HCT116 (cell line): Measurements from ENCODE around the gene SCN8A.

Experiments
- ELF1 ChIP-seq: IDR thresholded peaks from 2 replicates; pipeline ENCODE4 v1.6.1; 2012; ENCODE audit warnings: low read depth, borderline replicate concordance
- POLR2A ChIP-seq: IDR thresholded peaks from 2 replicates; pipeline ENCODE4 v1.7.0; 2011; ENCODE audit warnings: borderline replicate concordance; ENCODE audit not compliant: insufficient read depth, insufficient read length; ENCODE audit errors: extremely low read depth
- POLR2AphosphoS5 ChIP-seq: IDR thresholded peaks from 2 replicates; pipeline ENCODE4 v1.6.1; 2011; ENCODE audit warnings: mild to moderate bottlenecking, low read depth, low read length, moderate library complexity
- SP1 ChIP-seq: IDR thresholded peaks from 2 replicates; pipeline ENCODE4 v1.6.1; 2012; ENCODE audit warnings: low read depth
- YY1 ChIP-seq: IDR thresholded peaks from 2 replicates; pipeline ENCODE4 v1.6.1; 2011; ENCODE audit warnings: low read length, low read depth, moderate library complexity, mild to moderate bottlenecking; ENCODE audit not compliant: insufficient replicate concordance; ENCODE audit errors: extremely low read depth
- TF ChIP-seq, protein P1 (sequence below), 3 experiments: fragments of 200-600 bp in 1 of 3; sonication (generic) in 1 of 3; IDR thresholded peaks in 2 of 3; conservative IDR thresholded peaks in 1 of 3; 2 replicates each; pipeline ENCODE4 v1.5.1; 2012 to 2017; ENCODE audit warnings: low read depth in 2 of 3, low read length in 2 of 3, antibody characterized with exemption in 1 of 3, borderline replicate concordance in 1 of 3, control low read depth in 1 of 3, mild to moderate bottlenecking in 1 of 3, mixed read lengths in 1 of 3, mixed run types in 1 of 3, moderate library complexity in 1 of 3; ENCODE audit not compliant: insufficient read depth in 1 of 3

DNA sequence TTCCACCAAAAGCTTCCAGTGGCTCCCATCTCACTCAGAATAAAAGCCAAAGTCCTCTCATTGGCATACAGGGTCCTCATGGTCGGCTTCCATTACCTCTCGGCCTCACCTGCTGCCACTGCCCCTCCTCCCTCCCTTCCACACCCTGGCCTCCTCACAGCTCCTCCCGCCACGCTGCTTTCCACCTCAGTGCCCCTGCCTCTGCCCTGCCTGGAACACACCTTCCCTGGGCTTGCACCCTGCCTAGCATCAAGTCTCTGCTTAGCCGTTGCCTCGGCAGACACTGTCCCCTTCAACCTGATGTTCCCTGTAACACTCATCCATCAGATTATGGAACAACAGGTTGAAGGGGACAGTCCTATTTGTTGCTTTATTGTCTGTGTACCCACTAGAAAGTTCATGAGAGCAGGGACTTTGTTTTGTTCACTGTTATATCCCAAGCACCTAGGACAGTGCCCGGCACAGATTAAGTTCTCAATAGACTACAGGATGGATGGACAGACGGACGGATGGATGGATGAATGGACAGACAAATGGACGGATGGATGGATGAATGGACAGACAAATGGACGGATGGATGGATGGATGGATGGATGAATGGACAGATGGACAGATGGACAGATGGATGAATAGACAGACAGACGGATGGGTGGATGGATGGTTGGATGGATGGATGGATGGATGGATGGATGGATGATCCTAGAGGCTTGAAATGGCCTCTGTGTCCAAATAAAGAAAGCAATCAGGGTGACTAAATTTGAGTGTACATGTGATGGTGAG, 242.6 kb downstream of the SCN8A start:
- no peak for TF ChIP-seq SP1
- no peak for TF ChIP-seq ELF1
- no peak for TF ChIP-seq POLR2A
- TF ChIP-seq, protein P1, sequence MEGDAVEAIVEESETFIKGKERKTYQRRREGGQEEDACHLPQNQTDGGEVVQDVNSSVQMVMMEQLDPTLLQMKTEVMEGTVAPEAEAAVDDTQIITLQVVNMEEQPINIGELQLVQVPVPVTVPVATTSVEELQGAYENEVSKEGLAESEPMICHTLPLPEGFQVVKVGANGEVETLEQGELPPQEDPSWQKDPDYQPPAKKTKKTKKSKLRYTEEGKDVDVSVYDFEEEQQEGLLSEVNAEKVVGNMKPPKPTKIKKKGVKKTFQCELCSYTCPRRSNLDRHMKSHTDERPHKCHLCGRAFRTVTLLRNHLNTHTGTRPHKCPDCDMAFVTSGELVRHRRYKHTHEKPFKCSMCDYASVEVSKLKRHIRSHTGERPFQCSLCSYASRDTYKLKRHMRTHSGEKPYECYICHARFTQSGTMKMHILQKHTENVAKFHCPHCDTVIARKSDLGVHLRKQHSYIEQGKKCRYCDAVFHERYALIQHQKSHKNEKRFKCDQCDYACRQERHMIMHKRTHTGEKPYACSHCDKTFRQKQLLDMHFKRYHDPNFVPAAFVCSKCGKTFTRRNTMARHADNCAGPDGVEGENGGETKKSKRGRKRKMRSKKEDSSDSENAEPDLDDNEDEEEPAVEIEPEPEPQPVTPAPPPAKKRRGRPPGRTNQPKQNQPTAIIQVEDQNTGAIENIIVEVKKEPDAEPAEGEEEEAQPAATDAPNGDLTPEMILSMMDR (IDR thresholded peaks at IDR 0.05 in 2 of 3, conservative IDR thresholded peaks at IDR 0.05 in 1 of 3; ENCODE audit: borderline replicate concordance in 1 of 3, insufficient read depth in 1 of 3, low read depth in 2 of 3, low read length in 2 of 3): no peak
- no peak for TF ChIP-seq POLR2AphosphoS5
- no peak for TF ChIP-seq YY1
